Epithelial cell of esophagus (primary cell): ENCODE measurements around the gene SLC24A4.

Source experiments
- DNase-seq: peaks from one replicate; pipeline ENCODE4 v3.0.0; 2010; ENCODE audit warnings: low read depth
- H3K4me3 ChIP-seq: 2 replicates; pipeline ENCODE4 v1.5.1; 2011; ENCODE audit warnings: mild to moderate bottlenecking, low read length, control low read depth
- TF ChIP-seq, protein P1 (sequence below): IDR thresholded peaks from 2 replicates; pipeline ENCODE4 v1.5.1; 2011; ENCODE audit warnings: low read depth, mild to moderate bottlenecking, low read length, control low read depth, inconsistent platforms; ENCODE audit not compliant: insufficient read depth; ENCODE audit errors: missing control alignments

SLC24A4 gene

GRCh38 chr14:92386165-92386564 is 63.2 kb downstream of the SLC24A4 start:
- H3K4me3 ChIP-seq = no peak overlapping the region
- no peak for DNase-seq
- TF ChIP-seq, protein P1, sequence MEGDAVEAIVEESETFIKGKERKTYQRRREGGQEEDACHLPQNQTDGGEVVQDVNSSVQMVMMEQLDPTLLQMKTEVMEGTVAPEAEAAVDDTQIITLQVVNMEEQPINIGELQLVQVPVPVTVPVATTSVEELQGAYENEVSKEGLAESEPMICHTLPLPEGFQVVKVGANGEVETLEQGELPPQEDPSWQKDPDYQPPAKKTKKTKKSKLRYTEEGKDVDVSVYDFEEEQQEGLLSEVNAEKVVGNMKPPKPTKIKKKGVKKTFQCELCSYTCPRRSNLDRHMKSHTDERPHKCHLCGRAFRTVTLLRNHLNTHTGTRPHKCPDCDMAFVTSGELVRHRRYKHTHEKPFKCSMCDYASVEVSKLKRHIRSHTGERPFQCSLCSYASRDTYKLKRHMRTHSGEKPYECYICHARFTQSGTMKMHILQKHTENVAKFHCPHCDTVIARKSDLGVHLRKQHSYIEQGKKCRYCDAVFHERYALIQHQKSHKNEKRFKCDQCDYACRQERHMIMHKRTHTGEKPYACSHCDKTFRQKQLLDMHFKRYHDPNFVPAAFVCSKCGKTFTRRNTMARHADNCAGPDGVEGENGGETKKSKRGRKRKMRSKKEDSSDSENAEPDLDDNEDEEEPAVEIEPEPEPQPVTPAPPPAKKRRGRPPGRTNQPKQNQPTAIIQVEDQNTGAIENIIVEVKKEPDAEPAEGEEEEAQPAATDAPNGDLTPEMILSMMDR = no peak

DNA sequence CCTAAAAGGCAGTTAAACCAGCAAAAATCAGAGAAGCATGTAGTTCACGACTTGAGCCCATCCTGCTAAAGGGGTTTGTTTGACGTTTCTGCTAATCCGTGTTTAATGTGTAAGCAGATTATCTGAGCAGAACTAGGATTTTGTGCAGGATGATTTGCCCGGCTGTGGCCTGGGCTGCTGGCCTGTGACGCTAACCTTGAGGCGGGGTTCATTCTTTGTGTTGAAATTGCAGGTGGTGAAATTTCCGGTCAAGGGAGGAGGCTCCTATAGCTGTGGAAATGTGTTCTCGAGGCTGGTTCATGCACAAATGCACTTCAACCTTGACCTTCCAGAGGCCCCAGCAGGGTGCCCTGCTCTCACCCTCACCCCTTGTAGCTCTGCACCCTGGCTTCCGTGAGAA is 63.7 kb downstream of the SLC24A4 start:
- no peak for DNase-seq

GRCh38 chr14:92387578-92387977 is 64.6 kb downstream of the SLC24A4 start:
- no peak for DNase-seq
- TF ChIP-seq, protein P1 = no peak
- no peak overlapping the region for H3K4me3 ChIP-seq

More for the DNA sequence above, 63.7 kb downstream of the SLC24A4 start:
- H3K4me3 ChIP-seq = no peak overlapping the region
- TF ChIP-seq, protein P1 = no peak

DNA sequence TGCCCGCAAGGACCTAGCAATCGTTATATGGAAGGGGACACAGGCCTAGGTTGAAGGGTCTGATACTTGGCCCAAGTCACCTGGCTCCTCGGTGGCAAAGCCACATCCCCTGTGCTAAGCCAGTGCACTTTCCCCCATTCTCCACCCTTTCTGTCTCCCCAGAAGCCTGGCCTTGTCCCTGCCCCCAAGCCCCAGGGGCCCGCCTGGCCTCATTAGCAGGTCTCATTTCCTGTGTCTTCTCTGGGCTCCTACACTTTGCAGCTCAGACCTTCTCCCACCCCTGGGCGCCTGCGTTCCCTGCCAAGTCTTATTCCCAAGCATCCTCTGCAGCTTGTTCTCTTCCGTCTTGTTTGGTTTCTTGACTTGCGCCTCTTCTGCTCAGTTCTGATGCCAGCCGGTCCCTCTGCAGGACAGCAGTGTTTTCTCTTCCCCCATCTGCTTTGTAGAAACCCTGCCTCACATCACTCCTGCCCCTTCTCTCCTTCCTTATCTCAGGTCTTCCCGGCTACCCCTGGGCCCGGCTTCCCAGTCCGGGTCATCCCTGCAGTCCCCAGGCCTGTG is 66.7 kb downstream of the SLC24A4 start:
- DNase-seq = no peak
- H3K4me3 ChIP-seq = no peak overlapping the region
- TF ChIP-seq, protein P1 = no peak

DNA sequence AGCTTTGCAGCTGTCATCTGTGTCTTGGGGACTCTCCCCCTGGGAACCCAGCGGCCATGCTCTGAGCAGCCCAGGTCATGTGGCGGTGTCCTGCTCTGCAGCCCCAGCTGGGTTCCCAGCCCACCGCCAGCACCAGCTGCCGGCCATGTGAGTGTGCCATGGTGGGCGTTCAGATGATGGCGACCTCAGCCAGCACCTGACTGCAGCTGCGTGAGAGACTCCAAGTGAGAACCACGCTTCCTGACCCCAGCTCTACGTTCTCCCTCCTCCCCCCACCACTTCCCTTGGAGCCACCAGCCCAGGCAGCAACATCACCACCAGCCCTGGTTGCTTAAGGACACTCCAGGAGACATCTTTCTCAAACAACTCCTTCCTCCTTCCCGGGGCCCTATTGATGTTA is 68.8 kb downstream of the SLC24A4 start:
- no peak for DNase-seq
- no peak overlapping the region for H3K4me3 ChIP-seq
- TF ChIP-seq, protein P1 = no peak

DNA sequence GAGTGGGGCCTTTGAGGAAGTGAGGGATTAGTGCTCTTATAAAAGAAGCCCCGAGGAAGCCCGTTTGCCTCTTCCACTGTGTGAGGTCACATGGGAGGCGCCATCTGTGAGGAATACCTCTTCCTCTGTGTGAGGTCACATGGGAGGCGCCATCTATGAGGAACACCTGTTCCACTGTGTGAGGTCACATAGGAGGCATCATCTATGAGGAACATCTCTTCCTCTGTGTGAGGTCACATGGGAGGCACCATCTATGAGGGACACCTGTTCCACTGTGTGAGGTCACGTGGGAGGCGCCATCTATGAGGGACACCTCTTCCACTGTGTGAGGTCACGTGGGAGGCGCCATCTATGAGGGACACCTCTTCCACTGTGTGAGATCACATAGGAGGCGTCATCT is 69.7 kb downstream of the SLC24A4 start:
- TF ChIP-seq, protein P1 = no peak
- no peak overlapping the region for H3K4me3 ChIP-seq
- DNase-seq = no peak
